HepG2 (cell line): ENCODE results near the gene SCAND1. TPM values are rescaled to one million over a fixed set of nuclear protein-coding genes. Genes with fewer than 3 reads are reported as not detected.
"Not testable (repeated sequence)": the region's sequence is repeated elsewhere in the genome, so short reads cannot be mapped to it uniquely, and the experiment has no call there.

Experiments
- ATAC-seq: fragments of 200-7000 bp; cut with Tn5 transposase; 3 replicates; pipeline ENCODE4 v1.9.1; 2020; ENCODE audit warnings: mild to moderate bottlenecking, moderate library complexity
- BruUV-seq: library from RNA; stranded (reverse); fragments of 400-500 nt; replicated peaks from 2 replicates; lab custom pipeline; 2021; lab: Mats Ljungman, UMichigan
- CTCF ChIA-PET: fragments of 300-600 bp; formaldehyde crosslinking; extraction: SDS; loops from one replicate; lab custom pipeline; 2021; ENCODE audit warnings: low total read pairs, inconsistent platforms, low intra/inter-chr PET ratio; lab: Yijun Ruan, JAX
- POLR2A ChIA-PET: fragments of 350-600 bp; sonication (Branson Sonifier 250); formaldehyde crosslinking; loops from one replicate; lab custom pipeline; 2020; ENCODE audit warnings: antibody characterized with exemption, inconsistent platforms; lab: Yijun Ruan, JAX
- DNase-seq: peaks from one replicate; pipeline ENCODE4 v3.0.0-alpha.2; 2015; ENCODE audit warnings: low spot score
- FAIRE-seq: peaks from 3 replicates; lab custom pipeline; 2011; peaks lifted over from hg19 to GRCh38; lab: Jason Lieb, UNC
- H2AFZ ChIP-seq: one replicate; pipeline ENCODE4 v1.6.1; 2011; ENCODE audit warnings: low read length, inconsistent platforms
- H3K27ac ChIP-seq: fragments of 300-600 bp; 3 replicates; pipeline ENCODE4 v1.8.0; 2011; ENCODE audit warnings: mixed run types, mild to moderate bottlenecking, mixed read lengths, low read length, inconsistent platforms; ENCODE audit not compliant: insufficient read depth; ENCODE audit errors: extremely low read length
- H3K27me3 ChIP-seq, 2 experiments: fragments of 200-600 bp in 1 of 2; 2 replicates in 1 of 2; 3 replicates in 1 of 2; pipeline versions ENCODE4 v1.6.0 to v1.8.0; 2011; ENCODE audit warnings: low read length in 2 of 2, mild to moderate bottlenecking in 2 of 2, moderate library complexity in 2 of 2, inconsistent platforms in 1 of 2; ENCODE audit not compliant: insufficient read depth in 2 of 2, control insufficient read depth in 1 of 2
- H3K36me3 ChIP-seq, 2 experiments: fragments of 200-600 bp in 1 of 2; replicated peaks in 1 of 2; 2 replicates in 1 of 2; 3 replicates in 1 of 2; pipeline versions ENCODE4 v1.5.1 to v1.8.0; 2011; ENCODE audit warnings: low read length in 2 of 2, inconsistent platforms in 1 of 2; ENCODE audit not compliant: insufficient read depth in 2 of 2, control insufficient read depth in 1 of 2
- H3K4me1 ChIP-seq: 2 replicates; pipeline ENCODE4 v1.5.1; 2012; ENCODE audit warnings: low read length, inconsistent platforms; ENCODE audit not compliant: insufficient read depth
- H3K4me2 ChIP-seq: 2 replicates; pipeline ENCODE4 v1.6.0; 2011; ENCODE audit warnings: low read depth, low read length, inconsistent platforms
- H3K4me3 ChIP-seq, 3 experiments: fragments of 200-600 bp in 1 of 3; sonication (generic), shearing (Covaris generic) in 1 of 3; replicated peaks in 1 of 3; 2 replicates each; pipeline ENCODE4 v1.5.1; 2011 to 2016; ENCODE audit warnings: low read length in 3 of 3, inconsistent platforms in 2 of 3, low read depth in 2 of 3, mild to moderate bottlenecking in 2 of 3, control low read depth in 1 of 3, mixed read lengths in 1 of 3; ENCODE audit not compliant: insufficient read depth in 1 of 3
- H3K79me2 ChIP-seq: one replicate; pipeline ENCODE4 v1.6.1; 2011; ENCODE audit warnings: low read length, inconsistent platforms; ENCODE audit not compliant: insufficient read depth
- H3K9ac ChIP-seq: 2 replicates; pipeline ENCODE4 v1.6.0; 2011; ENCODE audit warnings: mild to moderate bottlenecking, low read depth, low read length, inconsistent platforms; ENCODE audit not compliant: insufficient read depth
- H3K9me3 ChIP-seq: 2 replicates; pipeline ENCODE4 v1.5.1; 2012; ENCODE audit warnings: mild to moderate bottlenecking, low read length
- H4K20me1 ChIP-seq: 2 replicates; pipeline ENCODE4 v1.6.0; 2011; ENCODE audit warnings: inconsistent platforms, mild to moderate bottlenecking, low read length, moderate library complexity; ENCODE audit not compliant: insufficient read depth
- CEBPG ChIP-seq: IDR thresholded peaks from 2 replicates; pipeline ENCODE4 v1.6.1; 2016
- CHCHD3 ChIP-seq: sonication (generic); formaldehyde crosslinking; IDR thresholded peaks from 2 replicates; pipeline ENCODE4 v1.8.0; 2022; ENCODE audit warnings: mild to moderate bottlenecking, missing genetic modification reagents, moderate library complexity
- KAT7 ChIP-seq: IDR thresholded peaks from 2 replicates; pipeline ENCODE4 v1.6.1; 2018; ENCODE audit warnings: borderline replicate concordance, missing compliant biosample characterization
- KLF16 ChIP-seq, 2 experiments: sonication (generic) in 1 of 2; formaldehyde crosslinking in 1 of 2; IDR thresholded peaks; 2 replicates each; pipeline versions ENCODE4 v1.6.1 to v1.8.0; 2016 to 2023; ENCODE audit warnings: missing genetic modification reagents in 2 of 2, missing compliant biosample characterization in 1 of 2
- KMT2A ChIP-seq: sonication (generic); formaldehyde crosslinking; IDR thresholded peaks from 2 replicates; pipeline ENCODE4 v1.4.0; 2020; ENCODE audit warnings: missing genetic modification reagents
- MTF2 ChIP-seq: sonication (generic); formaldehyde crosslinking; IDR thresholded peaks from 2 replicates; pipeline ENCODE4 v1.5.0; 2020; ENCODE audit warnings: missing genetic modification reagents, borderline replicate concordance
- POLR2G ChIP-seq: fragments of 200-400 bp; formaldehyde crosslinking; IDR thresholded peaks from 2 replicates; pipeline ENCODE4 v1.6.1; 2018; ENCODE audit warnings: mild to moderate bottlenecking, low read depth, low read length, moderate library complexity
- SP1 ChIP-seq, 2 experiments: fragments of 450-650 bp in 1 of 2; sonication (generic) in 1 of 2; formaldehyde crosslinking in 1 of 2; IDR thresholded peaks; 2 replicates each; pipeline versions ENCODE4 v1.4.0 to v1.6.1; 2016 to 2020; ENCODE audit warnings: missing genetic modification reagents in 1 of 2
- SP4 ChIP-seq: sonication (generic); formaldehyde crosslinking; IDR thresholded peaks from 2 replicates; pipeline ENCODE4 v1.8.1; 2023; ENCODE audit warnings: mild to moderate bottlenecking, missing genetic modification reagents
- SSRP1 ChIP-seq: IDR thresholded peaks from 2 replicates; pipeline ENCODE4 v1.6.1; 2016; ENCODE audit warnings: control low read depth
- ZBTB38 ChIP-seq: sonication (generic); formaldehyde crosslinking; IDR thresholded peaks from 2 replicates; pipeline ENCODE4 v1.5.1; 2020; ENCODE audit warnings: mild to moderate bottlenecking, missing genetic modification reagents
- ZC3H13 ChIP-seq: sonication (generic); formaldehyde crosslinking; IDR thresholded peaks from 2 replicates; pipeline ENCODE4 v1.8.1; 2023; ENCODE audit warnings: mild to moderate bottlenecking, missing genetic modification reagents, moderate library complexity
- ZNF503 ChIP-seq: sonication (generic); formaldehyde crosslinking; IDR thresholded peaks from 2 replicates; pipeline ENCODE4 v1.4.0; 2020; ENCODE audit warnings: missing genetic modification reagents
- WGBS: methylation state at CpG from one replicate; pipeline ENCODE4 v1.1.6; 2017; ENCODE audit warnings: low lambda C conversion rate; 5-methylcytosine and 5-hydroxymethylcytosine counted together
- in situ Hi-C: cut with HindIII; loops from 2 replicates; pipeline ENCODE4 v1.10.0; 2017; ENCODE audit warnings: low pct_unique_long_range_greater_than_20kb; ENCODE audit not compliant: extremely low pct_ligation_motif_present
- intact Hi-C: fragments of 100-400 bp; cut with micrococcal nuclease; formaldehyde crosslinking; loops from one replicate; pipeline ENCODE4 v1.10.0; 2022; ENCODE audit not compliant: unreplicated experiment
- polyA plus RNA-seq, 8 experiments: library from polyadenylated mRNA; depleted of rRNA in 3 of 8; stranded (reverse) in 7 of 8; unstranded in 1 of 8; fragments of >200 nt; fragmentation: Illumina TruSeq in 4 of 8; extraction: Trizol in 4 of 8; gene quantifications; 2 replicates each; pipeline versions ENCODE4 v1.2.1 to v1.2.3, GENCODE V29; 2011 to 2016; ENCODE audit warnings: low read depth in 4 of 8, missing spikeins in 1 of 8, mixed read lengths in 1 of 8; ENCODE audit not compliant: insufficient read depth in 1 of 8
- total RNA-seq, 5 experiments: library from RNA; depleted of rRNA; stranded (reverse); fragments of >200 nt; fragmentation: Illumina TruSeq; extraction: Trizol; gene quantifications; 2 replicates each; pipeline ENCODE4 v1.2.3, GENCODE V29; 2016; ENCODE audit warnings: low read depth in 1 of 5
- TF ChIP-seq, protein P1 (sequence below): sonication (generic); formaldehyde crosslinking; IDR thresholded peaks from 2 replicates; pipeline ENCODE4 v1.5.1; 2020; ENCODE audit warnings: mild to moderate bottlenecking, missing genetic modification reagents, moderate library complexity
- TF ChIP-seq, protein P2 (sequence below): sonication (generic); formaldehyde crosslinking; conservative IDR thresholded peaks from 2 replicates; pipeline ENCODE4 v1.8.0; 2022; ENCODE audit warnings: mild to moderate bottlenecking, moderate library complexity, missing genetic modification reagents

SCAND1 gene
- total and polyA plus RNA-seq, 2 of the 13 experiments (the other 11 are each of a cell fraction or from before 2014, with no cell fraction given): 19.3 to 109 TPM

DNA sequence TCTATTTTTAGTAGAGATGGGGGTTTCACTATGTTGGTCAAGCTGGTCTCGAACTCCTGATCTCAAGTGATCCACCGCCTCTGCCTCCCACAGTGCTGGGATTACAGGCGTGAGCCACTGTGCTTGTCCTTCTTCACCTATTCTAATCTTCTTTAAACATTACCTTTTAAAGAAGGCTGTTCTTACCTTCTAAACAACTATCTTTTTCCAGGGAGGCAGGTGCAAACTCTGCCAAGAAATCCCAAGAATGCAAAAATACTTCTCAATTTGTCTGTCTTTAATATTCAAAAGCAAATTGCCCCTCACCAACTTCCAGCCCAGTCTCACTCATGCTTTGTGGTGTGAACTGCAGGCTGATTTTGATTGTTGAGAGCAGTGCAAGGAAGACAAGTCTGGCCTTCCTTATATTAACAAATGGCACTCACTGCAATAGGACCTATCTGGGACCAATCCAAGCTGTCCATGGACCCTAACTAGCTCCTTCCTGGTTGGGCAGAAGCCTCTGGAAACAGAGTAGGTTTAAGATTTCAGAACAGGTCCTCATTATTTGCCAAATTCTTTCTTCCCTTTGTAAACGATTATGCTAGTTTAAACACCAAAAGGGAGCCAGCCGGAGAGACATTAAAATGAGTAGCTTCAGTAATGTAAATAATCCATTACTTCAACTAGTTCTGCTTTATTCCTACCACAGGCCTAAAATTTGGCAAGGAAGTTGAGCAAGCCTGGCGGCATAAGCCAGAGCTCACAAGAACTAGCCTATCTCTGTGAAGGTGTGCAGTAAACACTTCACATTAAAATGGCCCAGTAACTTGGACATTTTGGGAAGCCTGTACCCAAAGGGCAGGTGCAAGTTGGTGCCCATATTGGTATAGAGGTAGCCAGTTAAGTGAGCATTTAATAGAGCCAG, 1.6 kb downstream of the SCAND1 start (continued):
- TF ChIP-seq ZNF503 (CRISPR knock-in tag) (peak; percentile 40; the same call in 1 of the 2 replicates), CEBPG (CRISPR knock-in tag) (peak; percentile 25; the same call in 1 of the 2 replicates), POLR2G (peak; percentile 56)
- TF ChIP-seq, all 625 proteins: peak for 54

DNA sequence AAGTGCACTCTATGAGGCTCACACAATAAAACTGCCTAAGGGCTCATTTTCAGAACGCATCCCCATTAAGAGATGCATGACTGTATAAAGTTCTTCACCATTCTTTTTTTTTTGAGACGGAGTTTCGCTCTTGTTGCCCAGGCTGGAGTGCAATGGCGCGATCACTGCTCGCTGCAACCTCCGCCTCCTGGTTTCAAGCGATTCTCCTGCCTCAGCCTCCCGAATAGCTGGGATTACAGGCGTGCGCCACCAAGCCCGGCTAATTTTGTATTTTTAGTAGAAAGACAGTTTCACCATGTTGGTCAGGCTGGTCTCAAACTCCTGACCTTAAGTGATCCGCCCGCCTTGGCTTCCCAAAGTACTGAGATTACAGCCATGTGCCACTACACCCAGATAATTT, 2.2 kb downstream of the SCAND1 start:
- Histone ChIP-seq H3K4me2 (peak overlapping the region; percentile 87), H3K79me2 (peaks cover 18% of the 10 kb centered on the region), H3K4me1 (peaks cover 30% of the 10 kb centered on the region), H3K9ac (peak overlapping the region; percentile 99; the same call in 1 of the 2 replicates), H3K4me3 (peak overlapping the region in 2 of 3 experiments; percentile 86 to 99; a peak in 3 of 6 replicates)
- FAIRE-seq; intact Hi-C loops; DNase-seq; BruUV-seq; H4K20me1 ChIP-seq; H3K27ac ChIP-seq; H3K36me3 ChIP-seq; H3K27me3 ChIP-seq; H3K9me3 ChIP-seq; H2AFZ ChIP-seq; ATAC-seq; in situ Hi-C loops; TF ChIP-seq SP1 (IDR thresholded peaks at IDR 0.05): not testable (repeated sequence)
- CTCF ChIA-PET: interaction anchor here (1.0 kb wide), 1 partner anchor 19 kb away, joined by 5 read pairs; no protein-coding TSS in a partner anchor
- POLR2A ChIA-PET: interaction anchor here (2.4 to 4.3 kb wide), 3 partner anchors 41 to 412 kb away, joined by 6 to 72 read pairs (median 14); partner anchors contain the start of gene RBM39
- WGBS: 96% methylated on average over 14 of the region's 14 CpGs
- TF ChIP-seq ZBTB38: peak; percentile 90
- TF ChIP-seq POLR2G: 0 out of 2 replicates have a peak, but pooled peaks have one; percentile 16
- TF ChIP-seq KLF16 (CRISPR knock-in tag; IDR thresholded peaks at IDR 0.05): 0 out of 4 replicates have a peak, but pooled peaks of 1 of the 2 experiments have one; percentile 3
- peak; percentile 31; the same call in 1 of the 2 replicates for TF ChIP-seq SSRP1 (CRISPR knock-in tag)
- 0 out of 2 replicates have a peak, but pooled peaks have one; percentile 28 for TF ChIP-seq KMT2A
- peak; percentile 28; the same call in 1 of the 2 replicates for TF ChIP-seq SP4 (CRISPR knock-in tag)
- TF ChIP-seq, protein P1, sequence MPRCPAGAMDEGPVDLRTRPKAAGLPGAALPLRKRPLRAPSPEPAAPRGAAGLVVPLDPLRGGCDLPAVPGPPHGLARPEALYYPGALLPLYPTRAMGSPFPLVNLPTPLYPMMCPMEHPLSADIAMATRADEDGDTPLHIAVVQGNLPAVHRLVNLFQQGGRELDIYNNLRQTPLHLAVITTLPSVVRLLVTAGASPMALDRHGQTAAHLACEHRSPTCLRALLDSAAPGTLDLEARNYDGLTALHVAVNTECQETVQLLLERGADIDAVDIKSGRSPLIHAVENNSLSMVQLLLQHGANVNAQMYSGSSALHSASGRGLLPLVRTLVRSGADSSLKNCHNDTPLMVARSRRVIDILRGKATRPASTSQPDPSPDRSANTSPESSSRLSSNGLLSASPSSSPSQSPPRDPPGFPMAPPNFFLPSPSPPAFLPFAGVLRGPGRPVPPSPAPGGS (CRISPR knock-in tag): 0 out of 2 replicates have a peak, but pooled peaks have one; percentile 34
- peak; percentile 20; the same call in 1 of the 2 replicates for TF ChIP-seq CHCHD3 (CRISPR knock-in tag)
- TF ChIP-seq SP1 (CRISPR knock-in tag; IDR thresholded peaks at IDR 0.05): 0 out of 2 replicates have a peak, but pooled peaks have one; percentile 21
- TF ChIP-seq KAT7 (CRISPR knock-in tag): 0 out of 2 replicates have a peak, but pooled peaks have one; percentile 53
- peak; percentile 50; the same call in 1 of the 2 replicates for TF ChIP-seq ZC3H13
- TF ChIP-seq MTF2 (CRISPR knock-in tag): 0 out of 2 replicates have a peak, but pooled peaks have one; percentile 32
- TF ChIP-seq, protein P2, sequence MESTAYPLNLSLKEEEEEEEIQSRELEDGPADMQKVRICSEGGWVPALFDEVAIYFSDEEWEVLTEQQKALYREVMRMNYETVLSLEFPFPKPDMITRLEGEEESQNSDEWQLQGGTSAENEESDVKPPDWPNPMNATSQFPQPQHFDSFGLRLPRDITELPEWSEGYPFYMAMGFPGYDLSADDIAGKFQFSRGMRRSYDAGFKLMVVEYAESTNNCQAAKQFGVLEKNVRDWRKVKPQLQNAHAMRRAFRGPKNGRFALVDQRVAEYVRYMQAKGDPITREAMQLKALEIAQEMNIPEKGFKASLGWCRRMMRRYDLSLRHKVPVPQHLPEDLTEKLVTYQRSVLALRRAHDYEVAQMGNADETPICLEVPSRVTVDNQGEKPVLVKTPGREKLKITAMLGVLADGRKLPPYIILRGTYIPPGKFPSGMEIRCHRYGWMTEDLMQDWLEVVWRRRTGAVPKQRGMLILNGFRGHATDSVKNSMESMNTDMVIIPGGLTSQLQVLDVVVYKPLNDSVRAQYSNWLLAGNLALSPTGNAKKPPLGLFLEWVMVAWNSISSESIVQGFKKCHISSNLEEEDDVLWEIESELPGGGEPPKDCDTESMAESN (CRISPR knock-in tag): peak; percentile 48; the same call in 1 of the 2 replicates
